Lower leg skin (tissue), 4 donors: ENCODE data around the gene WBP2. TPM values are rescaled to one million over a fixed set of nuclear protein-coding genes. Genes with fewer than 3 reads are reported as not detected.
"Not testable (repeated sequence)": the region's sequence is repeated elsewhere in the genome, so short reads cannot be mapped to it uniquely, and the experiment has no call there.

Experiments used
- DNase-seq, 2 donors: peaks; one replicate each; pipeline ENCODE4 v3.0.0-alpha.2; 2019; ENCODE audit warnings: low spot score in 2 of 2
- H3K4me3 ChIP-seq: fragments of 200-600 bp; sonication (generic); 2 replicates; pipeline ENCODE4 v1.5.1; 2017; ENCODE audit warnings: mild to moderate bottlenecking, low read depth; ENCODE audit not compliant: poor library complexity, severe bottlenecking
- POLR2A ChIP-seq, 2 donors: fragments of 450-650 bp; IDR thresholded peaks; one replicate each; pipeline ENCODE4 v1.6.1; 2016 to 2017; ENCODE audit warnings: antibody characterized with exemption in 2 of 2, mild to moderate bottlenecking in 1 of 2, moderate library complexity in 1 of 2
- WGBS, 2 donors: methylation state at CpG; one replicate each; pipeline ENCODE4 v1.1.5; 2018; 5-methylcytosine and 5-hydroxymethylcytosine counted together
- intact Hi-C: fragments of 100-400 bp; cut with DNase I; formaldehyde crosslinking; loops from one replicate; pipeline ENCODE4 v1.15.0; 2023; ENCODE audit warnings: low total_unique reads
- total RNA-seq, 4 donors: library from RNA; depleted of rRNA; stranded (reverse); fragments of >200 nt; gene quantifications; one replicate each; pipeline ENCODE4 v1.1.0, GENCODE V29; 2016
- TF ChIP-seq, protein P1 (sequence below), 3 donors: fragments of 450-650 bp; IDR thresholded peaks; one replicate each; pipeline ENCODE4 v1.5.1; 2016; ENCODE audit warnings: antibody characterized with exemption in 3 of 3, mild to moderate bottlenecking in 3 of 3, moderate library complexity in 2 of 3

WBP2 gene
- total RNA-seq, 4 donors from 2014 or later, result 74.2 to 149 (median 93.8) TPM

DNA sequence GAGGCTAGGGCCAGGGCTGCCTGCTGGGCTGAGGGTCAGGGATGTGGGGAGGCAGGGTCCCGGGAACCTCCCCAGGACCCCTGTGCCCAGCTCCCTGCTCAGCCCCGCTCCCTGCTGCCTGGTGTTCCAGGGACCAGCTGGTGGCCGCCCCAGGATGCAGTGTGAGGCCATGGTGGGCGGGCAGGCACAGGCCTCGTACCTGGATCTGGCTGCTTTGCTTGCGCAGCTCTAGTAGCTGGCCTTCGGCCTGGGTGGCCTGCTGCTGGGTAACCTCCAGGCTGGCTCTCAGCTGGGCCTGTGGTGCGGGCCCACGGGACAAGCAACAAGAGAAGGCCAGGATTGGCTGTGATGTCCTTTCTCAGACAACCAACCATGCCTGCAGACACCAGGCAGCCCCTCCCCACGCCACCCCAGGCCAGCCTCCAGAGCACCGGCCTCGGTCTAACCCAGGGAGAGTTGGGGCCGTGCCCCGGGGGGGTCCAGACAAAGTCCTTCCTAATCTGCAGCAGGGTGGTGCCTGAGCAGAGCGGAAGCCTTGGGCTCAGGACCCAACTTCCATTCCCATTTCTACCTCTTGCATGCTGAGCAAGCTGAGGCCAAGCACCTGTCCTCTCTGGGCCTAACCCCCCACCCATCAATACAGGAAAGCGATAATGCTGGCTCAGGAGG lies 37.6 kb upstream of the WBP2 start:
- 86 to 87% methylated on average over 8 to 12 of the region's 16 CpGs for WGBS, 2 donors
- intact Hi-C loops, result no loop called here
- no peak for DNase-seq
- H3K4me3 ChIP-seq, result no peak overlapping the region
- TF ChIP-seq, protein P1, sequence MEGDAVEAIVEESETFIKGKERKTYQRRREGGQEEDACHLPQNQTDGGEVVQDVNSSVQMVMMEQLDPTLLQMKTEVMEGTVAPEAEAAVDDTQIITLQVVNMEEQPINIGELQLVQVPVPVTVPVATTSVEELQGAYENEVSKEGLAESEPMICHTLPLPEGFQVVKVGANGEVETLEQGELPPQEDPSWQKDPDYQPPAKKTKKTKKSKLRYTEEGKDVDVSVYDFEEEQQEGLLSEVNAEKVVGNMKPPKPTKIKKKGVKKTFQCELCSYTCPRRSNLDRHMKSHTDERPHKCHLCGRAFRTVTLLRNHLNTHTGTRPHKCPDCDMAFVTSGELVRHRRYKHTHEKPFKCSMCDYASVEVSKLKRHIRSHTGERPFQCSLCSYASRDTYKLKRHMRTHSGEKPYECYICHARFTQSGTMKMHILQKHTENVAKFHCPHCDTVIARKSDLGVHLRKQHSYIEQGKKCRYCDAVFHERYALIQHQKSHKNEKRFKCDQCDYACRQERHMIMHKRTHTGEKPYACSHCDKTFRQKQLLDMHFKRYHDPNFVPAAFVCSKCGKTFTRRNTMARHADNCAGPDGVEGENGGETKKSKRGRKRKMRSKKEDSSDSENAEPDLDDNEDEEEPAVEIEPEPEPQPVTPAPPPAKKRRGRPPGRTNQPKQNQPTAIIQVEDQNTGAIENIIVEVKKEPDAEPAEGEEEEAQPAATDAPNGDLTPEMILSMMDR (IDR thresholded peaks at IDR 0.05), result no peak
- no peak for TF ChIP-seq POLR2A (IDR thresholded peaks at IDR 0.05)

DNA sequence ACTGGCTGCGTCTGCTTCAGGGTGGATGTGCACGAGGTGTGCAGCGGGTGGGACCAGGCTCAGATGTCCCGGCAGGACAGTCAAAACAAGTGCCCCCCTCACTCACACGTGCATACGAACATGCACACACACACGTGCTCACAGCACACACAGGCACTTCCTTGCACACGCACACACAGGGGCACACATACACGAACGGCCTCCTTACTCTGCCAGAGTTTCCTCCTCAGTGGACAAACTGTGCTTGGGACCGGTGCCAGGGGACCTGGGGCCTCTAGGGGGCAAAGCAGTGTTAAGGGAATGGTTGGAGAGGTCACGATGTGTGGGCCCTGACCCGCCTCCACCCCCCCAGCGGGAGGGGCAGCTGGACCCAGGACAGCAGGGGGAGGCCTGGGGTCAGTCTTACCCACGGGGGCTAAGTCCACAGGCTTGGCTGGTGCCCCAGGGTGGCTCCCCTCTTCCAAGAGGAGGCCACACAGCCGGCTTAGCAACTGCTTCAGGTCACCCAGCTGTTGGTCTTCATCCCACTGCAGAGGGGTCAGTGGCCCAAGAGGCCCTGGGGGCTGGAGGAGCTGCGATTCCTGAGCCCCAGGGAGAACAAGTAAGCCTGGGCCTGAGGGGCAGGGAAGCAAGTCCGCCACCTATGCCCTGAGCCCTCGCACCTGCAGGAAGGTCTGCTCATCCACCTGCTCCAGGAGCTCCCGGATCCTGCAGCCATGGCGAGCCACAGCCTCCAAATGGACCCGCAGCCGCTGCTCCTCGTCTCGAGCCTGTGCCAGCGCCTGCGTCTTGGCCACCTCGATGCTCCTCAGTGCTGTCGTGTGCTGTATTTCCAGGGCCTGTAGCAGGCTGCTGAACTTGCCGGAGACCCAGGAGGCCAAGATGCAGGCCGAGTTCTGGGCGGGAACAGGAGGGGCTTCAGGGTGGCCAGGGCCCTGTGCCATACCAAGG lies 36.7 kb upstream of the WBP2 start:
- DNase-seq, result no peak
- WGBS, 2 donors, result 87 to 90% methylated on average over 29 to 32 of the region's 32 CpGs
- intact Hi-C loops, result no loop called here
- TF ChIP-seq, protein P1 (IDR thresholded peaks at IDR 0.05), result no peak
- TF ChIP-seq POLR2A (IDR thresholded peaks at IDR 0.05), result no peak
- no peak overlapping the region for H3K4me3 ChIP-seq

DNA sequence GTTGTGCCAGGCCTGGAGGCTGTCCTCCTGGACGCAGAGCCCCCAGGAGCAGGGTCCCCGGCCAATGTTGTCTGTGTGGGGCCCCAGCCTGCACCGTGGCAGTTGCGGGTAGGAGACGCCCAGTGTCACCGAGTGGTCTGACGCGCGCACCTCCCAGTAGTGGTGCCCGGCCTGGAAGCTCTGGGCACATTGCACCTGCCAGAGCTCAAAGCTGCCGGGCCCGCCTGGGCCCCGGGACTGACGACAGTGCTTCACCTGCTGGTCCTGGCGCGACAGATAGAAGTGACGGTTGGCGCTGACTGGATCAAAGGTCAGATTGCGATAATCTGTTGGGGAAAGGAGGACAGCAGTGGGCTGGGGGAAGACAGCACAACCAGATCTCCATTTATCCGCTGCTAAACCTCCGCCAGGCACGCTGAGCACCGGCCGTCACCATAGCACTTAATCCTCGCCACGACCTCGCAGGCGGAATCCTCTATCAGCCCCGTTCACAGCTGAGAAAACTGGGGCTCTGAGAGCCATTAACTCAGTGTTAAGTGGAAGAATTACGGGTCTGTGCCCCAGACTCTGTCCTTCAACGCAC lies 36.0 kb upstream of the WBP2 start:
- 93 to 94% methylated on average over 31 of the region's 31 CpGs for WGBS, 2 donors
- TF ChIP-seq, protein P1 (IDR thresholded peaks at IDR 0.05), result no peak
- no peak for TF ChIP-seq POLR2A (IDR thresholded peaks at IDR 0.05)
- no peak for DNase-seq
- H3K4me3 ChIP-seq, result no peak overlapping the region
- intact Hi-C loops, result no loop called here

DNA sequence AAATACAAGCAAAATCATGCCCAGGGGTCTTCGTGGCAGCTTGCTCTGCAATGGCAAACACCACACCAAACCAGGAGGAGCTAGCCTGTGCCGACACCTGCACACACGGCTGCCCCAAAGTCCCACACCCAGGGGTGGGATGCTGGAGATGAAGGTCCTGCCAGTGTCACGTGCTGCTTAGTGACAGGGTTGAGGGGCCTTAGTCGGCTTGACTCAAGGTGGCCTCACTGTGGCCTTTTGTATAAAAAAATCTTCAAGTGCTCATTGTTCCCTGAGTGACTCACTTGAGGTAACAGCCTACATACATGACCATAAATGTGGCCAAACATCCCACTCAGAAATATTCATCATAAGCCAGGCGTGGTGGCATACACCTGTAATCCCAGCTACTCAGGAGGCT lies 34.3 kb upstream of the WBP2 start:
- no peak overlapping the region for H3K4me3 ChIP-seq
- 69 to 77% methylated on average over 6 of the region's 6 CpGs for WGBS, 2 donors
- TF ChIP-seq POLR2A (IDR thresholded peaks at IDR 0.05), result no peak
- TF ChIP-seq, protein P1 (IDR thresholded peaks at IDR 0.05), result no peak
- intact Hi-C loops, result no loop called here
- no peak for DNase-seq

DNA sequence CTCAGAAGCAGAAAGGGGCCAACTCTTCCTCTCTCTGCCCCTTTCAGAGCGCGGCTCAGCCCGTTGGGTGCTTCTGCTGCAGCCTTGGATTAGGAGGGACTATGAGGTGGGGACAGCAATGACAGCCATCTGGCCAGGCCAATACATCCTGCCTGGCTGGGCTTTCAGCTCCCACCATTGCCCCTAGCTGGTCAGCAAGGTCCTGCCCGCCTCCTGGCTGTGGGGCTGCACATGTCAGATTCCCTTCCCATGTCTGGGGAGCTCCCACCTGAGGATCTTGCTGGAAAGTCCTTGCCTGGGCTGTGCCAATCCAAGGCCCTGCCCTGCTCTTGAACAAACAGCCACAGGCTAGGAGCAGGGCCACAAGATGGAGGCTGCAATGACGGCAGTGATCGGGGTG lies 33.3 kb upstream of the WBP2 start:
- WGBS, 2 donors, result 83 to 87% methylated on average over 6 of the region's 6 CpGs
- TF ChIP-seq, protein P1 (IDR thresholded peaks at IDR 0.05), result no peak
- intact Hi-C loops, result no loop called here
- DNase-seq, result no peak
- no peak overlapping the region for H3K4me3 ChIP-seq

DNA sequence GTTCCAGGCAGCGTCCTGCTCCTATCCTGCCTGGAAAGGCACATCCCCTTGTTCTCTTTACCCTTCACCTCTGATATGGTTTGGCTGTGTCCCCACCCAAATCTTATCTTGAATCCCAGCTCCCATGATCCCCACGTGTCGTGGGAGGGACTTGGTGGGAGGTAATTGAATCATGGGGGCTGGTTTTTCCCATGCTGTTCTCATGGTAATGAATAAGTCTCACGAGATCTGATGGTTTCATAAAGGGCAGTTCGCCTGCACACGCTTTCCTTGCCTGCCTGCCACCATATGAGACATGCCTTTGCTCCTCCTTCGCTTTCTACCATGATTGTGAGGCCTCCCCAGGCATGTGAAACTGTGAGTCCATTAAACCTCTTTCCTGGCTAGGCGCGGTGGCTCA lies 30.7 kb upstream of the WBP2 start:
- intact Hi-C loops, DNase-seq, H3K4me3 ChIP-seq: not testable (repeated sequence)
- WGBS, 2 donors, result 90 to 91% methylated on average over 9 of the region's 9 CpGs
